SK-N-SH (cell line): Measurements from ENCODE around the gene MAGI2.

ENCODE experiments used
- CTCF ChIP-seq: fragments of 200-600 bp; sonication (generic); IDR thresholded peaks from 2 replicates; pipeline ENCODE4 v1.6.1; 2017; ENCODE audit warnings: antibody characterized with exemption, mild to moderate bottlenecking, moderate library complexity
- EZH2phosphoT487 ChIP-seq: fragments of 200-600 bp; sonication (generic); IDR thresholded peaks from 2 replicates; pipeline ENCODE4 v1.6.1; 2017; ENCODE audit warnings: low read depth, mixed run types, mild to moderate bottlenecking, antibody characterized with exemption, moderate library complexity, borderline replicate concordance
- MXI1 ChIP-seq: IDR thresholded peaks from 2 replicates; pipeline ENCODE4 v1.6.1; 2012; ENCODE audit warnings: mild to moderate bottlenecking, low read depth, low read length, improper control_type of control experiment
- NFIC ChIP-seq: IDR thresholded peaks from 2 replicates; pipeline ENCODE4 v1.4.0; 2012; ENCODE audit warnings: borderline replicate concordance
- POLR2AphosphoS5 ChIP-seq: IDR thresholded peaks from 2 replicates; pipeline ENCODE4 v1.6.1; 2012; ENCODE audit warnings: low read depth, low read length
- RCOR1 ChIP-seq: fragments of 150-350 bp; IDR thresholded peaks from 2 replicates; pipeline ENCODE4 v1.6.1; 2017; ENCODE audit warnings: antibody characterized with exemption, low read length
- SIN3A ChIP-seq: IDR thresholded peaks from 2 replicates; pipeline ENCODE4 v1.6.1; 2012; ENCODE audit warnings: low read depth, mild to moderate bottlenecking, low read length, moderate library complexity, borderline replicate concordance
- TAF1 ChIP-seq: IDR thresholded peaks from 2 replicates; pipeline ENCODE4 v1.6.1; 2012; ENCODE audit warnings: low read depth, mild to moderate bottlenecking, low read length, moderate library complexity, borderline replicate concordance

GRCh38 chr7:79398138-79398749 lies 55.2 kb downstream of the MAGI2 start:
- no peak for TF ChIP-seq CTCF
- TF ChIP-seq POLR2AphosphoS5: no peak
- no peak for TF ChIP-seq SIN3A
- TF ChIP-seq NFIC: no peak
- TF ChIP-seq EZH2phosphoT487: no peak
- no peak for TF ChIP-seq MXI1
- no peak for TF ChIP-seq TAF1
- no peak for TF ChIP-seq RCOR1
